CD4-positive, alpha-beta T cell (primary cell): ENCODE data around the gene CCDC9B. TPM values are rescaled to one million over a fixed set of nuclear protein-coding genes. Genes with fewer than 3 reads are reported as not detected.
A peak's percentile ranks its signal among the peaks of the same experiment; 100 is the strongest.

Experiments
- ATAC-seq: fragments of 200-7000 bp; cut with Tn5 transposase; one replicate; pipeline ENCODE4 v1.10.0; 2022; ENCODE audit warnings: mild to moderate bottlenecking; ENCODE audit not compliant: poor library complexity
- CTCF ChIA-PET: fragments of 350-600 bp; sonication (Branson Sonifier 250); formaldehyde crosslinking; loops from one replicate; lab custom pipeline; 2021; ENCODE audit warnings: antibody characterized with exemption, inconsistent platforms; lab: Charles Lee
- POLR2A ChIA-PET: fragments of 350-600 bp; sonication (Branson Sonifier 250); formaldehyde crosslinking; loops from one replicate; lab custom pipeline; 2021; ENCODE audit warnings: antibody characterized with exemption, inconsistent platforms; lab: Charles Lee
- DNase-seq, 14 experiments: peaks; one replicate each; pipeline ENCODE4 v3.0.0-alpha.2; 2013 to 2020; ENCODE audit warnings: mixed read lengths in 2 of 14
- H3K27ac ChIP-seq, 2 donors: one replicate each; pipeline versions ENCODE4 v1.5.1 to v1.7.0; 2013; ENCODE audit warnings: low read length in 2 of 2, low read depth in 1 of 2, mild to moderate bottlenecking in 1 of 2
- H3K27me3 ChIP-seq, 2 experiments: 1 replicate in 1 of 2; 2 replicates in 1 of 2; pipeline versions ENCODE4 v1.6.1 to v1.7.0; 2013; ENCODE audit warnings: low read length in 2 of 2, control low read depth in 1 of 2, mild to moderate bottlenecking in 1 of 2, moderate library complexity in 1 of 2; ENCODE audit not compliant: insufficient read depth in 2 of 2, control insufficient read depth in 1 of 2
- H3K36me3 ChIP-seq: one replicate; pipeline ENCODE4 v1.6.1; 2013; ENCODE audit warnings: low read length, control low read depth; ENCODE audit not compliant: insufficient read depth
- H3K4me1 ChIP-seq: one replicate; pipeline ENCODE4 v1.6.1; 2013; ENCODE audit warnings: low read length, control low read depth; ENCODE audit not compliant: insufficient read depth
- H3K4me3 ChIP-seq: one replicate; pipeline ENCODE4 v1.5.1; 2013; ENCODE audit warnings: mild to moderate bottlenecking, low read length, moderate library complexity
- H3K9me3 ChIP-seq, 2 experiments: 1 replicate in 1 of 2; 2 replicates in 1 of 2; pipeline versions ENCODE4 v1.6.1 to v1.7.0; 2013; ENCODE audit warnings: low read length in 2 of 2, mild to moderate bottlenecking in 2 of 2, control low read depth in 1 of 2, moderate library complexity in 1 of 2; ENCODE audit not compliant: control insufficient read depth in 1 of 2, insufficient read depth in 1 of 2
- H3K27ac Mint-ChIP-seq: one replicate; pipeline ENCODE4 v1.8.0; 2020; ENCODE audit warnings: mixed read lengths
- H3K27me3 Mint-ChIP-seq: one replicate; pipeline ENCODE4 v1.8.0; 2021; ENCODE audit warnings: mixed read lengths
- H3K36me3 Mint-ChIP-seq: one replicate; pipeline ENCODE4 v1.8.0; 2021; ENCODE audit warnings: low read depth, mixed read lengths
- H3K4me1 Mint-ChIP-seq: one replicate; pipeline ENCODE4 v1.8.0; 2021; ENCODE audit warnings: low read depth, mixed read lengths
- H3K4me3 Mint-ChIP-seq: one replicate; pipeline ENCODE4 v1.8.0; 2020; ENCODE audit warnings: mild to moderate bottlenecking, mixed read lengths
- H3K9me3 Mint-ChIP-seq: one replicate; pipeline ENCODE4 v1.8.0; 2020; ENCODE audit warnings: mixed read lengths
- CTCF ChIP-seq: fragments of 200-600 bp; IDR thresholded peaks from one replicate; pipeline ENCODE4 v1.8.0; 2022; ENCODE audit warnings: antibody characterized with exemption, mild to moderate bottlenecking
- intact Hi-C, 2 experiments: fragments of 100-400 bp; cut with DNase I in 1 of 2; cut with micrococcal nuclease in 1 of 2; formaldehyde crosslinking; loops; one replicate each; pipeline versions ENCODE4 v1.15.1 to v1.9.0; 2023 to 2025; cut with DNase I, micrococcal nuclease
- total RNA-seq, 174 experiments: library from RNA in 2 of 174; stranded (reverse) in 2 of 174; gene quantifications; one replicate each; pipeline ENCODE4 v1.2.3 and lab custom pipeline; 2021 to 2026

Gene CCDC9B
- total RNA-seq, 2 experiments from 2014 or later: 1.0 to 1.5 TPM

DNA sequence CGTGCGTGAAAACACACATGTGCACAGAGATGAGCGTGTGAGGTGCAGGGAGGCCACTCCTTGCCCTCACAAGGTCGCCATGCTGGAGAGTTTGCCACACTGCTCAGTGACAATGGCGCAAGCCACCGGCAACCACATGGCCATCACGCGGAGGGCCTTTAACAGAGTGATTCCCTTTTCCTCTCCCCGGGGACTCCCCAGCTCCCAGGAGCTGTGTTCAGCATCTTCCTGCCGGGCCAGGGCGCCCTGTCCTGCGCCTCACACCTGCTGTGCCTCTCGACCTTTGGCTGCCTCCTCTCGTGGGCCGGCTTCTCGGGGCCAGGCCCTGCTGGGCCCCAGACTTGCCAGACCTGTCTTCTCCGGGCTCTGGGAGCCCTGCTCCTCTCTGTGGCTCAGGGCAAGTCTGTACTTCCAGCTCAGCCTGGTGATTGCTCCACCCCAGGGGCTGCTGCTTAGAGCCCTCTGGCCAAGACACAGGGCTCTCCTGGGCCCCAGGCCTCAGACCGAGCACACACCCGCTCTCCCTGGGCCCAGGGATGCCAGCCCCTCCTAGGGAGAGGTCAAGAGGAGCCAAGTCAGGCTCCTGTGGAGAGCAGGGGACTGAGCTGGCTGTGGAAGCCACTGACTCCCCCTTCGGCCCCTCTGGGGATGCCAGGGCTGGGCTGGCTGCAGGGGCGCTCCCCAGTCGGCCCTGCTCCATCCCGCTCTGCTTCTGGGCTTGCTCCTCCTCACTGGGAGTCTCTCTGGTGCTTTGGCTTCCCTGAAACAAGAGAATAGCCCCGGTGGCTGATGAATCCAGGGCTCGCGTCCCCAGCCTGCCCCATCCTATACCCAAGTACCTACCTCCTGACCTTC is 5.6 kb downstream of the CCDC9B start:
- TF ChIP-seq CTCF: no peak
- Histone ChIP-seq H3K9me3 (no peaks in the 10 kb centered on the region), H3K27me3 (no peaks in the 10 kb centered on the region), H3K4me1 (peaks cover 31% of the 10 kb centered on the region), H3K4me3 (no peak overlapping the region), H3K36me3 (no peaks in the 10 kb centered on the region), H3K27ac (no peak overlapping the region)
- POLR2A ChIA-PET: interaction anchor here (1.3 to 4.2 kb wide), 4 partner anchors 10 to 28 kb away, joined by 4 to 34 read pairs (median 10); partner anchors contain the start of genes INAFM2 and PLCB2
- Mint-ChIP-seq H3K4me3 (no peak overlapping the region), H3K27ac (no peak overlapping the region), H3K36me3 (no peaks in the 10 kb centered on the region), H3K9me3 (no peaks in the 10 kb centered on the region), H3K27me3 (no peaks in the 10 kb centered on the region), H3K4me1 (peaks cover 21% of the 10 kb centered on the region)
- ATAC-seq (no peak), DNase-seq (peak in 2 of 14 experiments; percentile 37 to 41)
- CTCF ChIA-PET: interaction anchor here (0.6 to 1.7 kb wide), 4 partner anchors 9 to 205 kb away, joined by 3 to 5 read pairs (median 3); partner anchors contain the start of gene INAFM2
- intact Hi-C loops: loop anchor here (5.0 to 10.0 kb wide), 2 partner anchors 118 to 550 kb away; partner anchors contain the start of gene FSIP1 (in 1 of the 2)

DNA sequence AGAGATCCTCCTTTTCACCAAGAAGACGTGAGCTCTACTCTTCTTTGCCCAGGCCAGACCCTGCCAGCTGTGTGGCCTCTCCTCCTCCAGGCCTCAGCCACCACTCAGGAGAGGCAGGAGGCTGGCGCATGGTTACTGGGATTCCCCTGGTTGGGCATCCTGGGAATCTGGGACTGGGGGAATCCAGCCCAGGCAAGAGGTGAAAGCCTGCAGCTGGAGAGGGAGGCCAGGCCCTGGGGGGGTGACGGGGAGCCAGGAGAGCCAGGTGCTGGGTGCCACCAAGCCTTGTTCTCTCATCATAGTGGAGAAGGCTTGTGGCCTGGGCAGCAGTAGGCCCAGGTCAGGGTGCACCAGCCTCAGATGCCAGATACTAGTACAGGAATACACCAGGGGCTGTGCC is 6.2 kb downstream of the CCDC9B start:
- intact Hi-C loops: loop anchor here in 1 of 2 experiments (5.0 to 10.0 kb wide), 2 partner anchors 117 to 550 kb away; partner anchors contain the start of gene FSIP1
- DNase-seq (no peak), ATAC-seq (no peak)
- H3K9me3 Mint-ChIP-seq: no peaks in the 10 kb centered on the region
- no peak for TF ChIP-seq CTCF
- Histone ChIP-seq H3K4me3 (no peak overlapping the region), H3K27me3 (no peaks in the 10 kb centered on the region), H3K9me3 (no peaks in the 10 kb centered on the region), H3K27ac (no peak overlapping the region), H3K4me1 (peaks cover 31% of the 10 kb centered on the region), H3K36me3 (no peaks in the 10 kb centered on the region)
- H3K4me3 Mint-ChIP-seq: no peak overlapping the region
- no peaks in the 10 kb centered on the region for H3K27me3 Mint-ChIP-seq
- H3K4me1 Mint-ChIP-seq: peaks cover 21% of the 10 kb centered on the region
- ChIA-PET CTCF (interaction anchor here (0.6 to 1.7 kb wide), 5 partner anchors 10 to 858 kb away, joined by 3 to 5 read pairs (median 4); partner anchors contain the start of gene INAFM2), POLR2A (interaction anchor here (0.9 to 1.8 kb wide), 4 partner anchors 10 to 27 kb away, joined by 3 to 13 read pairs (median 6); partner anchors contain the start of genes INAFM2 and PLCB2)
- no peaks in the 10 kb centered on the region for H3K36me3 Mint-ChIP-seq
- H3K27ac Mint-ChIP-seq: peak overlapping the region; percentile 70

GRCh38 chr15:40333922-40334492 is 6.7 kb downstream of the CCDC9B start:
- DNase-seq: peak in 7 of 14 experiments; percentile 35 to 64 (median 54)
- Histone ChIP-seq H3K27ac (peak overlapping the region in 1 of 2 donors; percentile 17), H3K9me3 (no peaks in the 10 kb centered on the region), H3K36me3 (no peaks in the 10 kb centered on the region), H3K4me3 (no peak overlapping the region), H3K4me1 (peaks cover 31% of the 10 kb centered on the region), H3K27me3 (no peaks in the 10 kb centered on the region)
- peak; percentile 75 for ATAC-seq
- Mint-ChIP-seq H3K4me3 (peak overlapping the region; percentile 18), H3K36me3 (no peaks in the 10 kb centered on the region), H3K4me1 (peaks cover 22% of the 10 kb centered on the region), H3K27me3 (no peaks in the 10 kb centered on the region), H3K27ac (peak overlapping the region; percentile 70), H3K9me3 (no peaks in the 10 kb centered on the region)
- CTCF ChIA-PET: interaction anchor here (0.6 to 1.7 kb wide), 5 partner anchors 10 to 859 kb away, joined by 3 to 5 read pairs (median 4); partner anchors contain the start of gene INAFM2
- no peak for TF ChIP-seq CTCF
- POLR2A ChIA-PET: interaction anchor here (0.9 to 1.8 kb wide), 4 partner anchors 9 to 27 kb away, joined by 3 to 13 read pairs (median 6); partner anchors contain the start of genes INAFM2 and PLCB2
- intact Hi-C loops: loop anchor here in 1 of 2 experiments (1.0 to 10.0 kb wide), 3 partner anchors 10 to 549 kb away; partner anchors contain the start of gene FSIP1
